ENCODE results near the gene FCHSD1. TPM values are rescaled to one million over a fixed set of nuclear protein-coding genes. Genes with fewer than 3 reads are reported as not detected.

The FCHSD1 gene
- total RNA-seq, 1 experiment from 2014 or later, result 23.1 TPM

DNA sequence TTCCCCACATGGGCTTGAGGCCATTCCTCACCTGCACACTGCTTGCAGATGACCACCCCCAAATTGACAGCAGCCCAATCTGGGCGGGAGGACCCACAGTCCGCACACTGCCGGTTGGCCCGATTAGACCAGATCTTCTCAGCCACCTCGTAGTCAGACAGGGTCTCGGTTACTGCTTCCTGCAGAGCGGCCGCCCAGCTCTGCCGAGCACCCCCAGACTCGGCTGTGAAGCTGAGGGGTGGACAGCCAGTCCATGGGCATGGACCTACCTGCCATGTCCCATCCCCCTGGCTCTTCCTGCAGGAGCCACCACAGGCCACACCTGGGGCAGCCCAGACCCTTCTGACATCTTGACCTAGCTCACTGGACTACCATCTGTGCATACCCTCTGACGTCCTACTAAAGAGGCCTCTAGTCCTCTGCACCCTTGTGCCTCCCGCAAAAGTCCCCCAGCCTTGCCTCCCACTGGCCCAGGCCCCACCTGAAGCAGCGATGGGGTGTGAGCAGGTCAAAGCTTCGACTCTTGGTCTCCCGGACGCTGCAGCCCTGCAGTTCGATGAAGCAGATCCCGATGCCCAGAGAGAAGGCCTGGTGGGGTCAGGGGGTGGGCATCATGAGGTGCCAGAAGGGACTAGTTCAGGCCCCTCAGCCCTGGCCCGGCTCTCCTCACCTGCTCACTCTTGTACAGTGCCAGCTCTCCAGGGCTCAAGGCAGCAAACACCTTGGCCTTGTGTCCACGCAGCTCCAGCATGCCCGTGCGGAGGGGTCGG lies 21.0 kb upstream of the FCHSD1 start:
- WGBS (ENCODE audit: extremely low coverage, insufficient read length, low lambda C conversion rate), result no CpG with 5 or more reads among the region's 23 CpGs
- Mint-ChIP-seq H3K27ac (peak overlapping the region in 1 of 3 experiments; percentile 81; a peak in 2 of 7 replicates), H3K27me3 (ENCODE audit: low read depth) (no peaks in the 10 kb centered on the region), H3K4me1 (peaks cover 31 to 37% of the 10 kb centered on the region in 2 experiments), H3K36me3 (ENCODE audit: insufficient read depth in 1 of 3, low read depth in 3 of 3) (peaks cover 33 to 42% (median 33%) of the 10 kb centered on the region in 3 experiments), H3K9me3 (no peaks in the 10 kb centered on the region), H3K4me3 (no peak overlapping the region)
- Histone ChIP-seq H3K4me2 (ENCODE audit: insufficient read depth, insufficient read length, low read length) (no peak overlapping the region), H4K5ac (ENCODE audit: insufficient read length, low read depth, low read length) (no peak overlapping the region), H3K4ac (ENCODE audit: low read depth, low read length) (no peak overlapping the region), H3K56ac (ENCODE audit: insufficient read length, low read depth, low read length) (no peak overlapping the region), H2AK5ac (ENCODE audit: insufficient read length, low read length) (no peak overlapping the region), H3K4me1 (ENCODE audit: insufficient read depth, low read length) (peaks cover 6% of the 10 kb centered on the region), H3K23ac (ENCODE audit: insufficient read length, low read depth, low read length) (no peak overlapping the region), H2BK5ac (ENCODE audit: insufficient read length, low read length) (no peak overlapping the region), H2BK15ac (ENCODE audit: low read depth, low read length) (no peak overlapping the region), H3K9me3 (ENCODE audit: control insufficient read depth, low read depth, low read length) (no peaks in the 10 kb centered on the region), H3K14ac (ENCODE audit: insufficient read depth, low read length) (no peak overlapping the region), H3K79me2 (ENCODE audit: insufficient read depth, low read length) (no peaks in the 10 kb centered on the region), H3K9ac (ENCODE audit: extremely low read depth, insufficient read length, low read length) (no peak overlapping the region), H3K27me3 (ENCODE audit: insufficient read depth, low read length) (no peaks in the 10 kb centered on the region), H4K8ac (replicated peaks; ENCODE audit: insufficient read length, low read depth, low read length) (no peak overlapping the region), H4K91ac (ENCODE audit: insufficient read length, low read depth, low read length) (no peak overlapping the region), H2BK20ac (ENCODE audit: low read depth, low read length, poor library complexity, severe bottlenecking) (no peak overlapping the region), H2BK120ac (ENCODE audit: low read depth, low read length, poor library complexity, severe bottlenecking) (no peak overlapping the region), H4K20me1 (ENCODE audit: control insufficient read depth, insufficient read depth, insufficient read length) (no peaks in the 10 kb centered on the region), H3K27ac (ENCODE audit: insufficient read length, low read depth, low read length) (no peak overlapping the region), H3K18ac (ENCODE audit: insufficient read length, low read depth, low read length) (no peak overlapping the region), H3K23me2 (ENCODE audit: insufficient read length, low read depth, low read length, poor library complexity, severe bottlenecking) (no peaks in the 10 kb centered on the region), H2AFZ (ENCODE audit: low read length) (no peak overlapping the region), H3T11ph (ENCODE audit: low read length) (no peak overlapping the region), H3K79me1 (ENCODE audit: insufficient read depth, low read depth, low read length, poor library complexity, severe bottlenecking) (no peaks in the 10 kb centered on the region), H2BK12ac (ENCODE audit: insufficient read length, low read depth, low read length) (no peak overlapping the region)
- no peak for TF ChIP-seq CTCF (conservative IDR thresholded peaks at IDR 0.05)
- no peak for DNase-seq
